ENCODE results near the gene RPS6KC1. TPM values are rescaled to one million over a fixed set of nuclear protein-coding genes. Genes with fewer than 3 reads are reported as not detected.

The RPS6KC1 gene
- total and polyA plus RNA-seq, 9 of the 15 experiments (the other 6 are each of a cell fraction or from before 2014, with no cell fraction given), result 4.3 to 34.6 (median 20.9) TPM

DNA sequence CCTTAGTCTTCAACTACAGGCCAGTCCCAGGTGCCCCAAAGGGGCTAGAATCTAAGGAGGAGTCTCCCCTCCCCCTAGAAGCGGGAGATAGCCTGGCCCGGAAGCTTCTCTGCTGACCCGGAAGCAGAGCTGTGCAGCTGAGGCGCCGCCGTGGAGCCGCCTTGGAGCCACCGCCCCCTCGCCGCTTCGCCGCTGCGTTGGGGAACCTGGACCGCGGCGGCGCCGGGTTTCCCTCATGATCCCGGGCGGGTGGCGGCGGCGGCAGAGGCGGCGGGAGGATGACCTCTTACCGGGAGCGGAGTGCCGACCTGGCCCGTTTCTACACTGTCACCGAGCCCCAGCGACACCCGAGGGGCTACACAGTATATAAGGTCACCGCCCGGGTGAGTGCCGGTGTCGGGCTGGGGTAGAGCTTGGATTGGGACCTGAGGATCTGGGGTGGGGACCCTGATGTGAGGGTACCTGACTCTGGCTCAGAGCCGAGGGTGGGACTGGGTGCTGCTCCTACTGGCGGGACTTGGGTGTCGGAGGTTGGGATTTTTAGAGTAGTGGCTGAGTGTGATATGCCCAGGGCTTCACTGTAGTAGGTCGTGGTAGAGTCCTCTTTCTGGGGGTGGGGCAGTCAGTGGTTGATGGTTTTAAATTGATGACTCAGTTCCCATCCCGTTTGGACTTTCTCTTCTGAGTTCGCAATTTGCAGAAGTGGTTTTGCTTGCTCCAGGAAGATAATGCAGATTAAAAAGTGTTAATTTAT is at the start of gene RPS6KC1 (continued):
- TF ChIP-seq SOX6 (IDR thresholded peaks at IDR 0.05), result peak; percentile 96
- TF ChIP-seq YBX1 (IDR thresholded peaks at IDR 0.05), result no peak
- TF ChIP-seq CC2D1A (IDR thresholded peaks at IDR 0.05), result peak; percentile 77
- TF ChIP-seq FOS (IDR thresholded peaks at IDR 0.05; ENCODE audit: extremely low read depth, insufficient read length), result peak; percentile 44
- TF ChIP-seq SIN3B (IDR thresholded peaks at IDR 0.05; ENCODE audit: low read depth), result peak; percentile 52; the same call in 1 of the 2 replicates
- peak; percentile 72 to 79 for TF ChIP-seq NRF1 (conservative IDR thresholded peaks at IDR 0.05 in 1 of 2, IDR thresholded peaks at IDR 0.05 in 1 of 2)
- TF ChIP-seq SMAD4 (CRISPR knock-in tag; conservative IDR thresholded peaks at IDR 0.05), result peak; percentile 73
- TF ChIP-seq RCOR1 (IDR thresholded peaks at IDR 0.05; ENCODE audit: borderline replicate concordance in 1 of 2, low read depth in 2 of 2, low read length in 2 of 2), result peak; percentile 59 to 90; a peak in 3 of 4 replicates
- peak; percentile 99 for TF ChIP-seq NR2C1 (IDR thresholded peaks at IDR 0.05)
- TF ChIP-seq NR2C1 (tag; IDR thresholded peaks at IDR 0.05), result peak; percentile 99
- TF ChIP-seq L3MBTL2 (IDR thresholded peaks at IDR 0.05), result peak; percentile 11; the same call in 1 of the 2 replicates
- TF ChIP-seq ZNF217 (CRISPR knock-in tag; IDR thresholded peaks at IDR 0.05), result no peak
- TF ChIP-seq, protein P1, sequence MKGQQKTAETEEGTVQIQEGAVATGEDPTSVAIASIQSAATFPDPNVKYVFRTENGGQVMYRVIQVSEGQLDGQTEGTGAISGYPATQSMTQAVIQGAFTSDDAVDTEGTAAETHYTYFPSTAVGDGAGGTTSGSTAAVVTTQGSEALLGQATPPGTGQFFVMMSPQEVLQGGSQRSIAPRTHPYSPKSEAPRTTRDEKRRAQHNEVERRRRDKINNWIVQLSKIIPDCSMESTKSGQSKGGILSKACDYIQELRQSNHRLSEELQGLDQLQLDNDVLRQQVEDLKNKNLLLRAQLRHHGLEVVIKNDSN (CRISPR knock-in tag; IDR thresholded peaks at IDR 0.05), result no peak
- TF ChIP-seq, protein P2, sequence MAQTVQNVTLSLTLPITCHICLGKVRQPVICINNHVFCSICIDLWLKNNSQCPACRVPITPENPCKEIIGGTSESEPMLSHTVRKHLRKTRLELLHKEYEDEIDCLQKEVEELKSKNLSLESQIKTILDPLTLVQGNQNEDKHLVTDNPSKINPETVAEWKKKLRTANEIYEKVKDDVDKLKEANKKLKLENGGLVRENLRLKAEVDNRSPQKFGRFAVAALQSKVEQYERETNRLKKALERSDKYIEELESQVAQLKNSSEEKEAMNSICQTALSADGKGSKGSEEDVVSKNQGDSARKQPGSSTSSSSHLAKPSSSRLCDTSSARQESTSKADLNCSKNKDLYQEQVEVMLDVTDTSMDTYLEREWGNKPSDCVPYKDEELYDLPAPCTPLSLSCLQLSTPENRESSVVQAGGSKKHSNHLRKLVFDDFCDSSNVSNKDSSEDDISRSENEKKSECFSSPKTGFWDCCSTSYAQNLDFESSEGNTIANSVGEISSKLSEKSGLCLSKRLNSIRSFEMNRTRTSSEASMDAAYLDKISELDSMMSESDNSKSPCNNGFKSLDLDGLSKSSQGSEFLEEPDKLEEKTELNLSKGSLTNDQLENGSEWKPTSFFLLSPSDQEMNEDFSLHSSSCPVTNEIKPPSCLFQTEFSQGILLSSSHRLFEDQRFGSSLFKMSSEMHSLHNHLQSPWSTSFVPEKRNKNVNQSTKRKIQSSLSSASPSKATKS (CRISPR knock-in tag; IDR thresholded peaks at IDR 0.05), result no peak
- TF ChIP-seq, protein P3, sequence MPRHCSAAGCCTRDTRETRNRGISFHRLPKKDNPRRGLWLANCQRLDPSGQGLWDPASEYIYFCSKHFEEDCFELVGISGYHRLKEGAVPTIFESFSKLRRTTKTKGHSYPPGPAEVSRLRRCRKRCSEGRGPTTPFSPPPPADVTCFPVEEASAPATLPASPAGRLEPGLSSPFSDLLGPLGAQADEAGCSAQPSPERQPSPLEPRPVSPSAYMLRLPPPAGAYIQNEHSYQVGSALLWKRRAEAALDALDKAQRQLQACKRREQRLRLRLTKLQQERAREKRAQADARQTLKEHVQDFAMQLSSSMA (CRISPR knock-in tag; IDR thresholded peaks at IDR 0.05), result no peak
- TF ChIP-seq ZNF57 (CRISPR knock-in tag; IDR thresholded peaks at IDR 0.05), result 0 out of 2 replicates have a peak, but pooled peaks have one; percentile 55
- TF ChIP-seq, protein P4, sequence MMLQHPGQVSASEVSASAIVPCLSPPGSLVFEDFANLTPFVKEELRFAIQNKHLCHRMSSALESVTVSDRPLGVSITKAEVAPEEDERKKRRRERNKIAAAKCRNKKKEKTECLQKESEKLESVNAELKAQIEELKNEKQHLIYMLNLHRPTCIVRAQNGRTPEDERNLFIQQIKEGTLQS (IDR thresholded peaks at IDR 0.05), result peak; percentile 92
- TF ChIP-seq, protein P4 (CRISPR knock-in tag; conservative IDR thresholded peaks at IDR 0.05), result no peak
- TF ChIP-seq ZBTB33 (CRISPR knock-in tag; IDR thresholded peaks at IDR 0.05), result peak; percentile 32; the same call in 1 of the 2 replicates

Data from K562 (cell line).